A673 (cell line): ENCODE results near the gene SHFL.

Source experiments
- EZH2 ChIP-seq: fragments of 200-600 bp; sonication (generic); IDR thresholded peaks from 2 replicates; pipeline ENCODE4 v1.6.1; 2017; ENCODE audit warnings: borderline replicate concordance, low read depth, mild to moderate bottlenecking, mixed read lengths, antibody characterized with exemption, low read length; ENCODE audit not compliant: poor library complexity, severe bottlenecking
- TF ChIP-seq, protein P1 (sequence below): fragments of 300-800, 200-600 bp; sonication (generic); conservative IDR thresholded peaks from 2 replicates; pipeline ENCODE4 v1.5.1; 2017; ENCODE audit warnings: low read depth, mild to moderate bottlenecking, antibody characterized with exemption, low read length, moderate library complexity, mixed read lengths

DNA sequence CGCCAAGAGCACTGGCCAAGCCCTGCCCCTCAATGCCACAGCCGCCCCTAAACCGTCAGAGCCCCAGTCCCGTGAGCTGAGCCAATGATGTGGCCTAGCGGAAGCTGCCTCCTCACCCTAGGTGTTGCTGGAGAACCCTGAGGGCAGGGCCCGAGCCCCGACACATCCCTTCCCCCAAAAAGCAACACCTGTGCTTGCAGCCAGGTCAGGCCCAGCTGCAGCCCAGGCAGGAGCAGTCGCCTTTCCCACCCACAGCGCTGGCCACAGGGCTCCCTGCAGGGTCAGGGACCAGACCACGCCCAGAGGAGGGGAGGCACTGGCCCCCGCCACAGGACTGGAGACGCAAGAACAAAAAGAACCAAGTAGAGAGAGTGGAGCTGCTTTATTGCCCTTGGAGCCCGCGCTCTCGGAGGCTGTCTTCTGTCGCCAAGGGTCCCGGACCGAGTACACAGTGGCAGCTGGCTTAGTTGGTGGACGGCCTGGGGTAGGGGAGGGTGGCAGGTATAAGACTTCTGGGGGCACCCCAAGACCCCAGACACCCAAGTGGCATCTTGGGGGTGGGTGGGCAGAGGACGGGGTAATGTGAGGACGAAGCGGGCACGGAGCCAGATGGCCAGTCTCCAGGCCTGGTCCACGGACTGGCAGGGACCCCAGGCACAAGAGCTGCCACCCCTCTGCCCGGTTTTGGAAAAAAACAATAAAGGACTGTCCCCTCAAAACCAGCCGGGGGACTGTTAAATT is 28.7 kb downstream of the SHFL start:
- TF ChIP-seq, protein P1, sequence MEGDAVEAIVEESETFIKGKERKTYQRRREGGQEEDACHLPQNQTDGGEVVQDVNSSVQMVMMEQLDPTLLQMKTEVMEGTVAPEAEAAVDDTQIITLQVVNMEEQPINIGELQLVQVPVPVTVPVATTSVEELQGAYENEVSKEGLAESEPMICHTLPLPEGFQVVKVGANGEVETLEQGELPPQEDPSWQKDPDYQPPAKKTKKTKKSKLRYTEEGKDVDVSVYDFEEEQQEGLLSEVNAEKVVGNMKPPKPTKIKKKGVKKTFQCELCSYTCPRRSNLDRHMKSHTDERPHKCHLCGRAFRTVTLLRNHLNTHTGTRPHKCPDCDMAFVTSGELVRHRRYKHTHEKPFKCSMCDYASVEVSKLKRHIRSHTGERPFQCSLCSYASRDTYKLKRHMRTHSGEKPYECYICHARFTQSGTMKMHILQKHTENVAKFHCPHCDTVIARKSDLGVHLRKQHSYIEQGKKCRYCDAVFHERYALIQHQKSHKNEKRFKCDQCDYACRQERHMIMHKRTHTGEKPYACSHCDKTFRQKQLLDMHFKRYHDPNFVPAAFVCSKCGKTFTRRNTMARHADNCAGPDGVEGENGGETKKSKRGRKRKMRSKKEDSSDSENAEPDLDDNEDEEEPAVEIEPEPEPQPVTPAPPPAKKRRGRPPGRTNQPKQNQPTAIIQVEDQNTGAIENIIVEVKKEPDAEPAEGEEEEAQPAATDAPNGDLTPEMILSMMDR = no peak
- TF ChIP-seq EZH2 = no peak
